K562 (cell line): Measurements from ENCODE around the gene GIMAP6. TPM values are rescaled to one million over a fixed set of nuclear protein-coding genes. Genes with fewer than 3 reads are reported as not detected.
A peak's percentile ranks its signal among the peaks of the same experiment; 100 is the strongest.

Source experiments
- ATAC-seq: fragments of 200-7000 bp; cut with Tn5 transposase; 3 replicates; pipeline ENCODE4 v1.9.1; 2020; ENCODE audit warnings: moderate library complexity
- BruUV-seq: library from RNA; stranded (reverse); fragments of 400-500 nt; replicated peaks from 2 replicates; lab custom pipeline; 2021; lab: Mats Ljungman, UMichigan
- CTCF ChIA-PET: fragments of 300-600 bp; formaldehyde crosslinking; extraction: SDS; loops from one replicate; lab custom pipeline; 2021; ENCODE audit warnings: low intra/inter-chr PET ratio; lab: Yijun Ruan, JAX
- POLR2A ChIA-PET: fragments of 300-600, 350-650 bp; sonication (Branson Sonifier 250); formaldehyde crosslinking; extraction: SDS; loops from one replicate; lab custom pipeline; 2021; ENCODE audit warnings: antibody characterized with exemption, inconsistent platforms; lab: Yijun Ruan, JAX
- DNase-seq, 4 experiments: peaks; one replicate each; pipeline versions ENCODE4 v3.0.0 to v3.0.0-alpha.2; 2011 to 2018; ENCODE audit warnings: low spot score in 3 of 4, mixed read lengths in 3 of 4; ENCODE audit errors: extremely low read depth in 1 of 4
- FAIRE-seq: peaks from 2 replicates; lab custom pipeline; 2011; peaks lifted over from hg19 to GRCh38; lab: Jason Lieb, UNC
- H2AFZ ChIP-seq: 2 replicates; pipeline ENCODE4 v1.6.0; 2011; ENCODE audit warnings: low read depth, low read length, control low read depth, inconsistent platforms
- H3K27ac ChIP-seq: fragments of 200-600 bp; 3 replicates; pipeline ENCODE4 v1.8.0; 2011; ENCODE audit warnings: low read depth, mild to moderate bottlenecking, control low read depth, inconsistent platforms, low read length, moderate library complexity, mixed read lengths; ENCODE audit errors: extremely low read depth
- H3K27me3 ChIP-seq, 2 experiments: fragments of 300-600 bp in 1 of 2; 2 replicates in 1 of 2; 3 replicates in 1 of 2; pipeline versions ENCODE4 v1.6.0 to v1.8.0; 2011; ENCODE audit warnings: inconsistent platforms in 2 of 2, low read length in 2 of 2, mild to moderate bottlenecking in 1 of 2, mixed read lengths in 1 of 2, moderate library complexity in 1 of 2; ENCODE audit not compliant: control insufficient read depth in 2 of 2, insufficient read depth in 2 of 2
- H3K36me3 ChIP-seq: fragments of 300-600 bp; 3 replicates; pipeline ENCODE4 v1.8.0; 2011; ENCODE audit warnings: mild to moderate bottlenecking, low read length, inconsistent platforms; ENCODE audit not compliant: control insufficient read depth, insufficient read depth
- H3K4me1 ChIP-seq, 2 experiments: fragments of 200-600 bp in 1 of 2; replicated peaks in 1 of 2; 2 replicates in 1 of 2; 3 replicates in 1 of 2; pipeline versions ENCODE4 v1.5.1 to v1.8.0; 2011; ENCODE audit warnings: inconsistent platforms in 2 of 2, low read length in 2 of 2, mild to moderate bottlenecking in 1 of 2, mixed read lengths in 1 of 2, moderate library complexity in 1 of 2; ENCODE audit not compliant: control insufficient read depth in 2 of 2, insufficient read depth in 2 of 2
- H3K4me2 ChIP-seq: 2 replicates; pipeline ENCODE4 v1.6.1; 2011; ENCODE audit warnings: low read length, control low read depth, inconsistent platforms, mixed read lengths; ENCODE audit not compliant: insufficient read depth
- H3K4me3 ChIP-seq: fragments of 200-600 bp; sonication (generic), shearing (Covaris generic); 2 replicates; pipeline ENCODE4 v1.5.1; 2016; ENCODE audit warnings: control low read depth, inconsistent platforms
- H3K79me2 ChIP-seq: fragments of 200-600 bp; 3 replicates; pipeline ENCODE4 v1.8.0; 2011; ENCODE audit warnings: low read length, inconsistent platforms; ENCODE audit not compliant: control insufficient read depth, insufficient read depth
- H3K9ac ChIP-seq, 2 experiments: 2 replicates each; pipeline versions ENCODE4 v1.6.0 to v1.6.1; 2011; ENCODE audit warnings: low read depth in 2 of 2, low read length in 2 of 2, control low read depth in 1 of 2, inconsistent platforms in 1 of 2, mild to moderate bottlenecking in 1 of 2, mixed read lengths in 1 of 2; ENCODE audit not compliant: insufficient read depth in 1 of 2
- H3K9me1 ChIP-seq: one replicate; pipeline ENCODE4 v1.6.0; 2011; ENCODE audit warnings: inconsistent platforms, mild to moderate bottlenecking, low read length, moderate library complexity; ENCODE audit not compliant: control insufficient read depth, insufficient read depth
- H3K9me3 ChIP-seq: replicated peaks from 2 replicates; pipeline ENCODE4 v1.5.1; 2011; ENCODE audit warnings: low read depth, low read length, inconsistent platforms; ENCODE audit not compliant: control insufficient read depth, insufficient read depth
- H4K20me1 ChIP-seq: replicated peaks from 2 replicates; pipeline ENCODE4 v1.6.1; 2011; ENCODE audit warnings: low read length, inconsistent platforms, mixed read lengths; ENCODE audit not compliant: control insufficient read depth, insufficient read depth
- HMBOX1 ChIP-seq: sonication (generic); IDR thresholded peaks from 2 replicates; pipeline ENCODE4 v1.6.1; 2016
- KAT8 ChIP-seq: fragments of 450-650 bp; IDR thresholded peaks from 2 replicates; pipeline ENCODE4 v1.6.1; 2016; ENCODE audit warnings: low read depth, mild to moderate bottlenecking
- THAP12 ChIP-seq: fragments of 250-450 bp; sonication (Bioruptor Pico); IDR thresholded peaks from 2 replicates; pipeline ENCODE4 v1.9.0; 2021; ENCODE audit warnings: mild to moderate bottlenecking, inconsistent platforms
- ZNF324 ChIP-seq: fragments of 250-450 bp; sonication (Bioruptor Pico); IDR thresholded peaks from 2 replicates; pipeline ENCODE4 v1.4.0; 2020; ENCODE audit warnings: mild to moderate bottlenecking
- in situ Hi-C: fragments of 300-500 bp; cut with MboI; formaldehyde crosslinking; loops from 4 replicates; pipeline ENCODE4 v1.15.0; 2018; ENCODE audit warnings: inconsistent platforms, mixed read lengths
- intact Hi-C: fragments of 100-400 bp; cut with micrococcal nuclease; formaldehyde crosslinking; loops from 2 replicates; pipeline ENCODE4 v1.14.2; 2022
- polyA plus RNA-seq, 8 experiments: library from polyadenylated mRNA; depleted of rRNA in 4 of 8; stranded (reverse) in 5 of 8; unstranded in 3 of 8; fragments of >200 nt; fragmentation: Nextera tagmentation in 2 of 8; fragmentation: Illumina TruSeq in 1 of 8; extraction: Ambion mirVana in 2 of 8; extraction: Trizol in 1 of 8; gene quantifications; 2 replicates each; pipeline versions ENCODE4 v1.2.1 to v1.2.3, GENCODE V29; 2011 to 2014; ENCODE audit warnings: inconsistent platforms in 1 of 8, missing spikeins in 1 of 8
- total RNA-seq, 7 experiments: library from RNA; depleted of rRNA in 6 of 7; stranded (reverse); fragments of >200 nt in 6 of 7; fragmentation: Illumina TruSeq in 2 of 7; extraction: Trizol in 2 of 7; gene quantifications; 2 replicates each; pipeline versions ENCODE4 v1.2.1 to v1.2.3, GENCODE V29; 2011 to 2021; ENCODE audit warnings: low replicate concordance in 1 of 7

The GIMAP6 gene
- total and polyA plus RNA-seq, 9 of the 15 experiments (the other 6 are each of a cell fraction or from before 2014, with no cell fraction given), result 0.04 to 0.45 (median 0.18) TPM

DNA sequence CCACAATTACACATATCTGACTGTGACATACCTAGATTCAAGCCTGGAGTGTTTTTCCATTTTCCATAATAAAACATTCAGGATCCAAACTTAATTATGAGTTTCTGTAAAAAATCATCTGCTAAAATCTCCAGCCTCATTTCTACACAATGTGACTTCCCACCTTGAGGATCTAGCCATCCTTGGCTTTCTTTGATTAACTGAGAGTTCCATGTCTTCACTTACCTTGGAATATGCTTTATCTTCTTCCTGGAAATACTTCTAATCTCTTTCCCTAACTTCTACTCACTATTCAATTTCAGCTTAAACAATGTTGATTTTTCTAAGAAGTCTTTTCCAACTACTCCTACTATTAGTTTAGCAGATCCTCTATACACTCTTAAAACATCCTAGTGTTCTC is 36.8 kb upstream of the GIMAP6 start:
- ChIA-PET POLR2A (no interaction called here), CTCF (no interaction called here)
- intact Hi-C loops (no loop called here), in situ Hi-C loops (no loop called here)
- FAIRE-seq (no peak), ATAC-seq (no peak), DNase-seq (no peak)
- no peak overlapping the region for H3K9ac ChIP-seq
- no peaks in the 10 kb centered on the region for H3K9me1 ChIP-seq
- no peaks in the 10 kb centered on the region for H3K36me3 ChIP-seq
- H3K4me3 ChIP-seq, result no peak overlapping the region
- TF ChIP-seq KAT8, result no peak
- no peak for TF ChIP-seq THAP12
- TF ChIP-seq HMBOX1, result no peak
- peak; percentile 96 for TF ChIP-seq ZNF324 (CRISPR knock-in tag)
- H3K27ac ChIP-seq, result no peak overlapping the region
- H3K4me1 ChIP-seq, result no peaks in the 10 kb centered on the region; a peak in 1 of 5 replicates
- H3K79me2 ChIP-seq, result no peaks in the 10 kb centered on the region
- no peak overlapping the region for H3K4me2 ChIP-seq
- H4K20me1 ChIP-seq, result no peaks in the 10 kb centered on the region
- H3K9me3 ChIP-seq, result no peaks in the 10 kb centered on the region
- peaks cover 0 to 13% of the 10 kb centered on the region in 2 experiments; a peak in 2 of 5 replicates for H3K27me3 ChIP-seq
- H2AFZ ChIP-seq, result no peak overlapping the region
- BruUV-seq, result no TSS peak
